PC-9 (cell line): ENCODE data around the gene PRDX1. TPM values are rescaled to one million over a fixed set of nuclear protein-coding genes. Genes with fewer than 3 reads are reported as not detected.
"Not testable (repeated sequence)": the region's sequence is repeated elsewhere in the genome, so short reads cannot be mapped to it uniquely, and the experiment has no call there.

Experiments used
- BruUV-seq: library from RNA; stranded (reverse); fragments of 400-500 nt; replicated peaks from 2 replicates; lab custom pipeline; 2021; lab: Mats Ljungman, UMichigan
- CTCF ChIA-PET: fragments of 300-600 bp; sonication (Branson Sonifier 250); formaldehyde crosslinking; loops from one replicate; lab custom pipeline; 2022; ENCODE audit warnings: antibody characterized with exemption; lab: Charles Lee
- POLR2A ChIA-PET: fragments of 300-600 bp; sonication (Branson Sonifier 250); formaldehyde crosslinking; loops from one replicate; lab custom pipeline; 2022; ENCODE audit warnings: antibody characterized with exemption; ENCODE audit not compliant: unreplicated experiment; lab: Charles Lee
- DNase-seq, 2 experiments: peaks; one replicate each; pipeline versions ENCODE4 v3.0.0 to v3.0.0-alpha.2; 2015 to 2022; ENCODE audit warnings: mixed read lengths in 1 of 2
- H2AFZ ChIP-seq: fragments of 200-600 bp; sonication (generic); 2 replicates; pipeline ENCODE4 v1.8.1; 2017; ENCODE audit warnings: antibody characterized with exemption
- H3F3A ChIP-seq: fragments of 200-600 bp; sonication (generic); 2 replicates; pipeline ENCODE4 v1.8.1; 2017; ENCODE audit warnings: antibody characterized with exemption, mild to moderate bottlenecking, low read depth; ENCODE audit not compliant: insufficient read depth
- H3K27ac ChIP-seq: fragments of 200-600 bp; sonication (generic); 2 replicates; pipeline ENCODE4 v1.6.1; 2016; ENCODE audit warnings: mixed run types
- H3K27me3 ChIP-seq: fragments of 200-600 bp; sonication (generic); 2 replicates; pipeline ENCODE4 v1.6.1; 2016; ENCODE audit warnings: low read depth, mixed run types; ENCODE audit not compliant: insufficient read depth
- H3K36me3 ChIP-seq: fragments of 200-600 bp; sonication (generic); 2 replicates; pipeline ENCODE4 v1.6.1; 2016; ENCODE audit warnings: low read depth, mixed run types
- H3K4me1 ChIP-seq: fragments of 200-600 bp; sonication (generic); replicated peaks from 2 replicates; pipeline ENCODE4 v1.6.1; 2016; ENCODE audit warnings: mixed run types; ENCODE audit not compliant: insufficient read depth
- H3K4me2 ChIP-seq: fragments of 200-600 bp; sonication (generic); 2 replicates; pipeline ENCODE4 v1.6.1; 2017; ENCODE audit warnings: mixed run types
- H3K4me3 ChIP-seq: fragments of 200-600 bp; sonication (generic); 2 replicates; pipeline ENCODE4 v1.6.1; 2016; ENCODE audit warnings: mixed run types
- H3K79me2 ChIP-seq: fragments of 200-600 bp; sonication (generic); 2 replicates; pipeline ENCODE4 v1.6.1; 2017; ENCODE audit warnings: low read depth, mixed run types
- H3K9me2 ChIP-seq: fragments of 200-600 bp; sonication (generic); 2 replicates; pipeline ENCODE4 v1.8.1; 2017; ENCODE audit warnings: mild to moderate bottlenecking; ENCODE audit not compliant: insufficient read depth
- H3K9me3 ChIP-seq: fragments of 200-600 bp; sonication (generic); 2 replicates; pipeline ENCODE4 v1.8.1; 2016; ENCODE audit warnings: low read depth; ENCODE audit not compliant: insufficient read depth
- H4K20me1 ChIP-seq: fragments of 200-600 bp; sonication (generic); 2 replicates; pipeline ENCODE4 v1.8.1; 2017; ENCODE audit not compliant: insufficient read depth
- EZH2 ChIP-seq: fragments of 200-600 bp; sonication (generic); IDR thresholded peaks from 2 replicates; pipeline ENCODE4 v1.8.0; 2017; ENCODE audit warnings: antibody characterized with exemption, low read depth
- intact Hi-C: fragments of 100-400 bp; cut with micrococcal nuclease; formaldehyde crosslinking; loops from one replicate; pipeline ENCODE4 v1.10.0; 2022; ENCODE audit not compliant: unreplicated experiment
- total RNA-seq: library from RNA; stranded (reverse); gene quantifications from 2 replicates; pipeline ENCODE4 v1.2.3, GENCODE V29; 2021
- TF ChIP-seq, protein P1 (sequence below): fragments of 200-600 bp; sonication (generic); conservative IDR thresholded peaks from 2 replicates; pipeline ENCODE4 v1.6.1; 2017; ENCODE audit warnings: mixed run types, antibody characterized with exemption, mild to moderate bottlenecking, moderate library complexity

PRDX1 gene
- total RNA-seq, 1 experiment from 2014 or later, result 1,838 TPM

DNA sequence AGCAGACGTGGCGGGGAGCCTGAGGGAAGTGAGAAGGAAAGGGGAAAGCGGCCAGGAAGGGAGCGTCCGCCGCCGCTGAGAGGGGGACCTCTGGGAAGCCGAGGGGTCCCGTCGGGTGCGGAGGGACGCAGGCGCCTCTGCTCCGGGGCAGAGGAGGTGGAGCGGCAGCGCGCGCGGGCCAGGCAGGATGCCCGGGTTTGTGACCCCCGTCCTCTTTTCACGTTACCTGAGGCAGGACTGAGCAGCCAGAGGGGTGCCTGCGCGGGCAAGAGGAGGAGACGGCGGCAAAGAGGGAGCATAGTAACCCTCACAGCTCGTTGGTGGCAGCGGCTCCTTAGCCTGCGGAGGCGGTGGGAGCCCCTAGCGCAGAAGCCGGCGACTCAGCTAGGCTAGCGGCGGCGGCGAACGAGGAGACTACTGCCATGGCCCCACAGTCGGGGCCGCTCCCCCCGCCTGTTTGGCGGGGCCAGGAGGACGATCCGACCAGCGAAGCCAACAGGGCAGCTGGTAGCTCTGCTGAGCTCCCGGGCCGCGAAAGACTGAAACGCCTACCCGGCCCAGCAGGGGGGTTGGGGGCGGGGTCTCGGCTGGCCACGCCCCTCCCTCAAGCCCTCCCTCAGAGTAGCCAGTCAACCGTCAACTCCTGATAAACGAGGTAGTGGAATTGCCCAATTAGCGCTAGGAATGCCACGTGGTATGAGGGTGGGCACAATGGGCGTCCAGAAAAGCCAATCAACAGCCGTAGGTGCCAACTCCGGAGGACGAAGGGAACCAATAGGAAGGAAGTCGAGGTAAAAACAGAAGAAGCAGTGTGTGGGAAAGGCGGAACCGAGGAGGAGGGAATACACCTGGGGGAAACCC, 30.8 kb downstream of the PRDX1 start, which contains the start of gene TESK2:
Gene TESK2, minus strand, starts transcription at position 538 of the 861 bp plus-strand sequence. CDS start 33,378 bp downstream, outside the sequence.
- Histone ChIP-seq H2AFZ (peak within 1 kb of the TSS; percentile 90), H4K20me1 (no peaks in the 10 kb centered on the region), H3K4me3 (peak within 1 kb of the TSS; percentile 73), H3K27ac (no peak within 1 kb of the TSS), H3K9me2 (no peaks in the 10 kb centered on the region), H3K4me1 (peaks cover 16% of the 10 kb centered on the region), H3K79me2 (no peaks in the 10 kb centered on the region), H3K4me2 (peak within 1 kb of the TSS; percentile 88), H3F3A (no peaks in the 10 kb centered on the region; the same call in 1 of the 2 replicates), H3K27me3 (no peaks in the 10 kb centered on the region), H3K9me3 (no peaks in the 10 kb centered on the region), H3K36me3 (no peaks in the 10 kb centered on the region)
- peak; percentile 100 for DNase-seq
- intact Hi-C loops, result loop anchor here (1.0 to 10.0 kb wide), 6 partner anchors 80 to 760 kb away; partner anchors contain the start of gene RNU5D-1
- no TSS peak for BruUV-seq
- ChIA-PET POLR2A (interaction anchor here (0.5 to 1.5 kb wide), 12 partner anchors 9 to 849 kb away, joined by 3 to 10 read pairs (median 4); partner anchors contain the start of genes CCDC163, HECTD3, MMACHC and PRDX1), CTCF (interaction anchor here (0.8 to 2.9 kb wide), 6 partner anchors 9 to 476 kb away, joined by 3 to 13 read pairs (median 6); partner anchors contain the start of genes CCDC163 and MMACHC)
- TF ChIP-seq EZH2, result no peak
- TF ChIP-seq, protein P1, sequence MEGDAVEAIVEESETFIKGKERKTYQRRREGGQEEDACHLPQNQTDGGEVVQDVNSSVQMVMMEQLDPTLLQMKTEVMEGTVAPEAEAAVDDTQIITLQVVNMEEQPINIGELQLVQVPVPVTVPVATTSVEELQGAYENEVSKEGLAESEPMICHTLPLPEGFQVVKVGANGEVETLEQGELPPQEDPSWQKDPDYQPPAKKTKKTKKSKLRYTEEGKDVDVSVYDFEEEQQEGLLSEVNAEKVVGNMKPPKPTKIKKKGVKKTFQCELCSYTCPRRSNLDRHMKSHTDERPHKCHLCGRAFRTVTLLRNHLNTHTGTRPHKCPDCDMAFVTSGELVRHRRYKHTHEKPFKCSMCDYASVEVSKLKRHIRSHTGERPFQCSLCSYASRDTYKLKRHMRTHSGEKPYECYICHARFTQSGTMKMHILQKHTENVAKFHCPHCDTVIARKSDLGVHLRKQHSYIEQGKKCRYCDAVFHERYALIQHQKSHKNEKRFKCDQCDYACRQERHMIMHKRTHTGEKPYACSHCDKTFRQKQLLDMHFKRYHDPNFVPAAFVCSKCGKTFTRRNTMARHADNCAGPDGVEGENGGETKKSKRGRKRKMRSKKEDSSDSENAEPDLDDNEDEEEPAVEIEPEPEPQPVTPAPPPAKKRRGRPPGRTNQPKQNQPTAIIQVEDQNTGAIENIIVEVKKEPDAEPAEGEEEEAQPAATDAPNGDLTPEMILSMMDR, result 0 out of 2 replicates have a peak, but pooled peaks have one; percentile 20

DNA sequence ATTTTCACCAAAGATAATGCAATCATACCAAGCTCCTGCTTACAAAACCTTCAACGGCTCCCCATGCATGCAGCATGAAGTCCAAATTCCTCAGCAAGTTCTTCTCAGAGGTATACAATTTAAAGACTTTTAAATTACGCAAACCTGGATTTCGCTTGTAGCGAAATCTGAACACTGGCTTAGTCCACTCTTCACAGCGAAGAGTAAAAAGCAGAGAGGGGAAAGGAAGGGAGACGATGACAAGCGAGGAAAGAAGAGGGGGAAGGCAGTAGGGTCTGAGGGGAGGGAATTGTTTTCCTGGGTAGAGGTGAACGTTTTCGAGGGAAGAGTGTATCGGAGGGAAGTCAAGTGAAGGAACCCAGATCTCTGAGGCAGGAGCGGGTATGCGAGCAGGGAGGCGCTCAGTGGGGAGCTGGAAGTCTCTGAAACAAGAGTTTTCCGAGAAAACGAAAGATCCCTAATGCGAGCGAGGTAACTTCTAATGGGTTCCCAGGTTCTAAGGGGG, 31.5 kb downstream of the PRDX1 start:
- Histone ChIP-seq H3K27me3 (no peaks in the 10 kb centered on the region), H3K27ac (no peak overlapping the region), H3K36me3 (no peaks in the 10 kb centered on the region), H3K9me2 (no peaks in the 10 kb centered on the region), H3K4me2 (peak overlapping the region; percentile 88), H3K9me3 (no peaks in the 10 kb centered on the region), H3F3A (no peaks in the 10 kb centered on the region; the same call in 1 of the 2 replicates), H2AFZ (peak overlapping the region; percentile 90), H3K79me2 (no peaks in the 10 kb centered on the region), H3K4me1 (peaks cover 16% of the 10 kb centered on the region), H4K20me1 (no peaks in the 10 kb centered on the region), H3K4me3 (peak overlapping the region; percentile 73)
- DNase-seq, result peak in 1 of 2 experiments; percentile 26
- CTCF ChIA-PET, result interaction anchor here (2.9 kb wide), 1 partner anchor 129 kb away, joined by 9 read pairs; no protein-coding TSS in a partner anchor
- TF ChIP-seq, protein P1, result no peak
- no peak for TF ChIP-seq EZH2
- POLR2A ChIA-PET, result interaction anchor here (0.5 to 1.1 kb wide), 6 partner anchors 32 to 696 kb away, joined by 4 to 10 read pairs (median 4); partner anchors contain the start of gene PRDX1
- intact Hi-C loops, result loop anchor here (2.0 to 10.0 kb wide), 3 partner anchors 79 to 759 kb away; partner anchors contain the start of gene RNU5D-1
- no TSS peak for BruUV-seq

DNA sequence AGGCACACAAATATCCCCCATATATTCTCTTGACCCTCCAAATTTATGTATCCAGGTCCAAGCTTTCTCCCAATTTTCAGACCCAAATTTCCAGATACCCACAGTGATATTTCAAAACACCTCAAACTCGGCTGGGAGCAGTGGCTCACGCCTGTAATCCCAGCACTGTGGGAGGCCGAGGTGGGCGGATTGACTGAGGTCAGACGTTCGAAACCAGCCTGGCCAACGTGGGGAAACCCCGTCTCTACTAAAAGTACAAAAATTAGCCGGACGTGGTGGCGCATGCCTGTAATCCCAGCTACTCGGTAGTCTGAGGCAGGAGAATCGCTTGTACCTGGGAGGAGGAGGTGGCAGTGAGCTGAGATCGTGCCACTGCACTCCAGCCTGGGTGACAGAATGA, 32.3 kb downstream of the PRDX1 start:
- not testable (repeated sequence) for H4K20me1 ChIP-seq, H2AFZ ChIP-seq, H3K79me2 ChIP-seq, H3F3A ChIP-seq, H3K27ac ChIP-seq, H3K9me2 ChIP-seq, H3K27me3 ChIP-seq, H3K9me3 ChIP-seq, BruUV-seq, H3K36me3 ChIP-seq, DNase-seq
- intact Hi-C loops, result loop anchor here (5.0 kb wide), 1 partner anchor 652 kb away; no protein-coding TSS in a partner anchor
- Histone ChIP-seq H3K4me1 (peaks cover 16% of the 10 kb centered on the region), H3K4me2 (peak overlapping the region; percentile 88), H3K4me3 (peak overlapping the region; percentile 73; the same call in 1 of the 2 replicates)
- POLR2A ChIA-PET, result interaction anchor here (0.6 to 1.0 kb wide), 3 partner anchors 32 to 142 kb away, joined by 4 to 5 read pairs (median 4); partner anchors contain the start of gene PRDX1
- CTCF ChIA-PET, result interaction anchor here (0.6 kb wide), 1 partner anchor 758 kb away, joined by 3 read pairs; the partner anchor contains the start of gene RAD54L
